H1 (cell line): ENCODE results near the gene PAXIP1. TPM values are rescaled to one million over a fixed set of nuclear protein-coding genes. Genes with fewer than 3 reads are reported as not detected.

ENCODE experiments used
- CTCF ChIA-PET: fragments of 300-600 bp; sonication (Branson Sonifier 250); formaldehyde crosslinking; loops from one replicate; lab custom pipeline; 2021; ENCODE audit not compliant: partially characterized antibody; lab: Charles Lee
- POLR2A ChIA-PET: fragments of 300-600 bp; sonication (Branson Sonifier 250); formaldehyde crosslinking; loops from one replicate; lab custom pipeline; 2021; ENCODE audit warnings: inconsistent platforms; ENCODE audit not compliant: partially characterized antibody; lab: Charles Lee
- DNase-seq, 2 experiments: peaks; one replicate each; pipeline versions ENCODE4 v3.0.0 to v3.0.0-alpha.2; 2010 to 2022; ENCODE audit warnings: low spot score in 2 of 2, low read depth in 1 of 2, mixed read lengths in 1 of 2
- FAIRE-seq: peaks from 2 replicates; lab custom pipeline; 2011; peaks lifted over from hg19 to GRCh38; lab: Jason Lieb, UNC
- H2AFZ ChIP-seq: 2 replicates; pipeline ENCODE4 v1.8.1; 2012; ENCODE audit warnings: low read length, inconsistent platforms
- H2AK5ac ChIP-seq: 2 replicates; pipeline ENCODE4 v1.6.1; 2013; ENCODE audit warnings: low read depth, low read length
- H2BK120ac ChIP-seq: replicated peaks from 2 replicates; pipeline ENCODE3; 2013; ENCODE audit warnings: low read depth, low read length, inconsistent platforms
- H2BK12ac ChIP-seq: 2 replicates; pipeline ENCODE4 v1.6.1; 2013; ENCODE audit warnings: low read depth, low read length
- H2BK15ac ChIP-seq: 2 replicates; pipeline ENCODE4 v1.6.1; 2013; ENCODE audit warnings: low read length
- H2BK20ac ChIP-seq: 2 replicates; pipeline ENCODE4 v1.6.1; 2013; ENCODE audit warnings: low read length
- H2BK5ac ChIP-seq: 2 replicates; pipeline ENCODE4 v1.6.1; 2013; ENCODE audit warnings: low read depth, low read length
- H3K14ac ChIP-seq: 2 replicates; pipeline ENCODE4 v1.6.1; 2013; ENCODE audit warnings: inconsistent platforms; ENCODE audit not compliant: insufficient read length
- H3K18ac ChIP-seq: 2 replicates; pipeline ENCODE4 v1.6.1; 2013; ENCODE audit warnings: low read length; ENCODE audit errors: extremely low read depth
- H3K23ac ChIP-seq: 2 replicates; pipeline ENCODE4 v1.6.1; 2013; ENCODE audit warnings: inconsistent platforms; ENCODE audit not compliant: insufficient read length
- H3K23me2 ChIP-seq: 2 replicates; pipeline ENCODE4 v1.6.1; 2013; ENCODE audit warnings: low read depth, low read length
- H3K27ac ChIP-seq: 2 replicates; pipeline ENCODE4 v1.6.1; 2011; ENCODE audit warnings: low read depth, low read length, inconsistent platforms
- H3K27me3 ChIP-seq, 4 experiments: replicated peaks in 1 of 4; 1 replicate in 1 of 4; 2 replicates in 3 of 4; pipeline versions ENCODE4 v1.6.1 to v1.8.1; 2011 to 2013; ENCODE audit warnings: low read length in 3 of 4, mild to moderate bottlenecking in 3 of 4, inconsistent platforms in 2 of 4, mixed read lengths in 2 of 4, moderate library complexity in 1 of 4; ENCODE audit not compliant: control insufficient read depth in 3 of 4, insufficient read depth in 3 of 4; ENCODE audit errors: extremely low read depth in 1 of 4
- H3K36me3 ChIP-seq, 4 experiments: 2 replicates each; pipeline versions ENCODE4 v1.6.1 to v1.8.1; 2011 to 2013; ENCODE audit warnings: mild to moderate bottlenecking in 4 of 4, low read length in 3 of 4, moderate library complexity in 2 of 4, control low read depth in 1 of 4, inconsistent platforms in 1 of 4; ENCODE audit not compliant: insufficient read depth in 4 of 4, control insufficient read depth in 2 of 4
- H3K4ac ChIP-seq: replicated peaks from 2 replicates; pipeline ENCODE3; 2013; ENCODE audit warnings: low read length, low read depth, mixed read lengths, inconsistent platforms; ENCODE audit not compliant: insufficient read length
- H3K4me1 ChIP-seq, 4 experiments: replicated peaks in 1 of 4; 1 replicate in 1 of 4; 2 replicates in 3 of 4; pipeline versions ENCODE4 v1.6.1 to v1.8.1; 2011 to 2013; ENCODE audit warnings: low read length in 3 of 4, inconsistent platforms in 2 of 4, mixed read lengths in 1 of 4; ENCODE audit not compliant: insufficient read depth in 4 of 4, control insufficient read depth in 3 of 4
- H3K4me2 ChIP-seq, 2 experiments: 2 replicates each; pipeline versions ENCODE4 v1.6.1 to v1.8.1; 2011 to 2013; ENCODE audit warnings: low read depth in 2 of 2, low read length in 2 of 2, control low read depth in 1 of 2, inconsistent platforms in 1 of 2, mild to moderate bottlenecking in 1 of 2; ENCODE audit not compliant: insufficient read depth in 1 of 2
- H3K4me3 ChIP-seq, 4 experiments: fragments of 200-600, 300-600 bp in 1 of 4; sonication (generic), shearing (Covaris generic), sonication (Bioruptor Twin) in 1 of 4; 2 replicates each; pipeline versions ENCODE4 v1.5.1 to v1.8.1; 2011 to 2016; ENCODE audit warnings: low read length in 4 of 4, low read depth in 3 of 4, control low read depth in 2 of 4, inconsistent platforms in 2 of 4, mild to moderate bottlenecking in 2 of 4, mixed read lengths in 1 of 4, moderate library complexity in 1 of 4; ENCODE audit not compliant: insufficient read depth in 2 of 4; ENCODE audit errors: extremely low read depth in 1 of 4
- H3K56ac ChIP-seq: replicated peaks from 2 replicates; pipeline ENCODE3; 2013; ENCODE audit warnings: low read depth, mild to moderate bottlenecking, mixed read lengths, low read length, inconsistent platforms; ENCODE audit not compliant: insufficient read length
- H3K79me1 ChIP-seq: 2 replicates; pipeline ENCODE4 v1.6.1; 2013; ENCODE audit warnings: low read depth, low read length, control low read depth
- H3K79me2 ChIP-seq, 2 experiments: 2 replicates each; pipeline versions ENCODE4 v1.6.1 to v1.8.1; 2012 to 2013; ENCODE audit warnings: low read length in 2 of 2, mild to moderate bottlenecking in 2 of 2, inconsistent platforms in 1 of 2; ENCODE audit not compliant: insufficient read depth in 2 of 2, control insufficient read depth in 1 of 2
- H3K9ac ChIP-seq, 4 experiments: replicated peaks in 1 of 4; 1 replicate in 1 of 4; 2 replicates in 3 of 4; pipeline versions ENCODE4 v1.6.1 to v1.8.1; 2011 to 2013; ENCODE audit warnings: low read depth in 3 of 4, low read length in 3 of 4, control low read depth in 2 of 4, mild to moderate bottlenecking in 2 of 4, moderate library complexity in 2 of 4, inconsistent platforms in 1 of 4; ENCODE audit errors: extremely low read depth in 1 of 4
- H3K9me3 ChIP-seq, 2 experiments: 2 replicates each; pipeline versions ENCODE4 v1.6.1 to v1.8.1; 2012 to 2013; ENCODE audit warnings: mild to moderate bottlenecking in 2 of 2, moderate library complexity in 2 of 2, control low read depth in 1 of 2, inconsistent platforms in 1 of 2, low read depth in 1 of 2, low read length in 1 of 2, mixed read lengths in 1 of 2; ENCODE audit not compliant: insufficient read depth in 2 of 2
- H4K20me1 ChIP-seq, 2 experiments: replicated peaks in 1 of 2; 2 replicates each; pipeline versions ENCODE3 to v1.8.1; 2011 to 2013; ENCODE audit warnings: inconsistent platforms in 2 of 2, low read length in 2 of 2, mild to moderate bottlenecking in 1 of 2; ENCODE audit not compliant: insufficient read depth in 2 of 2, control insufficient read depth in 1 of 2
- H4K5ac ChIP-seq: 2 replicates; pipeline ENCODE4 v1.6.1; 2013; ENCODE audit warnings: low read length, low read depth, mixed read lengths, inconsistent platforms; ENCODE audit not compliant: insufficient read length
- H4K8ac ChIP-seq: 2 replicates; pipeline ENCODE4 v1.8.0; 2013; ENCODE audit warnings: mild to moderate bottlenecking, moderate library complexity, low read length, inconsistent platforms; ENCODE audit not compliant: insufficient read depth; ENCODE audit errors: extremely low read depth
- H4K91ac ChIP-seq: replicated peaks from 2 replicates; pipeline ENCODE3; 2013; ENCODE audit warnings: low read length, mixed read lengths, inconsistent platforms; ENCODE audit not compliant: insufficient read length
- CBX8 ChIP-seq: fragments of 300-800, 300-1000 bp; sonication (generic); IDR thresholded peaks from 2 replicates; pipeline ENCODE4 v1.7.1; 2016; ENCODE audit warnings: low read depth, low read length, borderline replicate concordance
- EZH2 ChIP-seq: fragments of 200-600 bp; sonication (generic); IDR thresholded peaks from 2 replicates; pipeline ENCODE4 v1.7.1; 2012; ENCODE audit warnings: low read depth, mild to moderate bottlenecking, moderate library complexity, low read length, inconsistent platforms; ENCODE audit not compliant: severe bottlenecking
- KDM5A ChIP-seq: fragments of 200-600 bp; IDR thresholded peaks from 2 replicates; pipeline ENCODE4 v1.7.1; 2012; ENCODE audit warnings: mild to moderate bottlenecking, low read length, inconsistent platforms, mixed read lengths
- MAFK ChIP-seq: IDR thresholded peaks from 2 replicates; pipeline ENCODE4 v1.6.1; 2012; ENCODE audit warnings: low read depth, mild to moderate bottlenecking, improper control_type of control experiment, low read length
- POLR2AphosphoS5 ChIP-seq: IDR thresholded peaks from 2 replicates; pipeline ENCODE4 v1.6.1; 2011; ENCODE audit warnings: low read depth, low read length
- RXRA ChIP-seq: IDR thresholded peaks from 2 replicates; pipeline ENCODE4 v1.6.1; 2011; ENCODE audit warnings: low read depth, mild to moderate bottlenecking, low read length, moderate library complexity; ENCODE audit not compliant: insufficient read depth
- SP2 ChIP-seq: IDR thresholded peaks from 2 replicates; pipeline ENCODE4 v1.6.1; 2012; ENCODE audit warnings: mild to moderate bottlenecking, low read length, inconsistent platforms
- SP4 ChIP-seq: IDR thresholded peaks from 2 replicates; pipeline ENCODE4 v1.6.1; 2012; ENCODE audit warnings: low read length, inconsistent platforms
- TAF7 ChIP-seq: optimal IDR thresholded peaks from 2 replicates; pipeline ENCODE3; 2011; ENCODE audit warnings: low read depth, mild to moderate bottlenecking, inconsistent platforms, low read length, moderate library complexity, borderline replicate concordance
- WGBS, 2 experiments: shearing (Covaris generic) in 1 of 2; methylation state at CpG; one replicate each; pipeline versions ENCODE4 v1.1.6 to v1.1.7; 2013 to 2015; ENCODE audit warnings: low lambda C conversion rate in 2 of 2, mixed read lengths in 2 of 2, inconsistent platforms in 1 of 2, low coverage in 1 of 2, missing lambda C conversion rate in 1 of 2; ENCODE audit not compliant: insufficient replicate concordance in 2 of 2, insufficient coverage in 1 of 2, insufficient read length in 1 of 2; ENCODE audit errors: extremely low coverage in 1 of 2, missing lambda C conversion rate in 1 of 2; 5-methylcytosine and 5-hydroxymethylcytosine counted together
- polyA plus RNA-seq, 7 experiments: library from polyadenylated mRNA; depleted of rRNA in 3 of 7; stranded (reverse) in 5 of 7; unstranded in 2 of 7; fragments of >200 nt in 5 of 7; fragments of 200-250 nt in 2 of 7; gene quantifications; 1 replicate in 5 of 7; 2 replicates in 1 of 7; 4 replicates in 1 of 7; pipeline versions ENCODE4 v1.2.1 to v1.2.3, GENCODE V29; 2011 to 2013; ENCODE audit warnings: missing spikeins in 2 of 7, mixed read lengths in 2 of 7
- total RNA-seq: library from RNA; stranded (reverse); fragmentation: NEBNext Ultra II Directional; extraction: Animal tissue kit (Norgen Biotek cat#: 25700); gene quantifications from 2 replicates; pipeline ENCODE4 v1.2.1, GENCODE V29; 2021
- TF ChIP-seq, protein P1 (sequence below): IDR thresholded peaks from 2 replicates; pipeline ENCODE4 v1.6.1; 2012; ENCODE audit warnings: inconsistent platforms

Gene PAXIP1
- total and polyA plus RNA-seq, 2 of the 8 experiments (the other 6 are each of a cell fraction or from before 2014, with no cell fraction given), result 32.4 to 32.8 TPM

DNA sequence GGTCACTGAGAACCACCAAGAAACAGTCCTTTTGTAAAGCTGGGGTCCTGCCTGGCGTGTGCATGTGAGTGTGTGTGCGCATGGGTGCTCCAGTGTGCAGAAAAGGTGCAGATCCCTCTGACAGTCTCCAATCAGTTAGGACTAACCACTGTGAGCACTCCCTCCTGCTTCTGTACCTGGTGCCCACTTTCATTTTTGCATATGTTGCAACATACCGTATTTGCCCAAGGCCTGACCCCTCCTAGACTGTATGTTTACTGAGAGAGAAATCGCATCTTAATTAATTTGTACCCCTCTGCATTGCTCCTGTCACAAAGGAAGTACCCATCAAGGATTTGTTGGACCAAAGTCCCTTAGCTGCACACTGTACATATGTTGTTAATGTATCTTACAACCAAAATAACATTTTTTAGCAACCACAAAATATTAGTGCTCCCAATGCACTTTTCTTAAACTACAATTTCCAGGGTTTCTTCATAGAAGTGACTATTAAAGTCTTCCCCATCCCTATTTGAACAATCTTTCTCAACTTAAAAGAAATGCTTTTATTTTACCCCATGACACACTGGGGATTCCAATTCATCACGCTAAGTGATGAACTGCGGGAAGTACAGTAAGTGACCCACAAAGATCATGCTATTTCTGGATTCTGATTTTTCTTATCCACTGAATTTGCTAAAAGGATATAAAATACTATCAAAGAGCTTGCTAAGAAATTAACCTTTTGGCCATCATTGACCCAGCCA is 16.6 kb downstream of the PAXIP1 start:
- Histone ChIP-seq H3K9me3 (no peaks in the 10 kb centered on the region), H3K27me3 (no peaks in the 10 kb centered on the region), H3K18ac (no peak overlapping the region), H3K4ac (no peak overlapping the region), H2BK15ac (no peak overlapping the region), H3K4me1 (no peaks in the 10 kb centered on the region), H3K4me2 (no peak overlapping the region), H3K14ac (no peak overlapping the region), H4K5ac (no peak overlapping the region), H3K23ac (no peak overlapping the region), H4K8ac (no peak overlapping the region; the same call in 1 of the 2 replicates), H3K56ac (no peak overlapping the region), H2BK120ac (no peak overlapping the region), H2BK12ac (no peak overlapping the region), H2BK20ac (no peak overlapping the region), H3K23me2 (no peaks in the 10 kb centered on the region), H3K9ac (no peak overlapping the region; a peak in 1 of 7 replicates), H3K79me1 (peaks cover 2% of the 10 kb centered on the region; the same call in 1 of the 2 replicates), H3K27ac (no peak overlapping the region), H3K4me3 (no peak overlapping the region), H4K20me1 (peaks cover 7 to 11% of the 10 kb centered on the region in 2 experiments), H4K91ac (no peak overlapping the region), H3K79me2 (peaks cover 0 to 10% of the 10 kb centered on the region in 2 experiments; a peak in 1 of 4 replicates), H2AK5ac (no peak overlapping the region), H2AFZ (no peak overlapping the region), H3K36me3 (peaks cover 0 to 29% (median 8%) of the 10 kb centered on the region in 4 experiments; a peak in 4 of 8 replicates), H2BK5ac (no peak overlapping the region)
- ChIA-PET CTCF (interaction anchor here (1.0 to 1.4 kb wide), 4 partner anchors 10 to 34 kb away, joined by 3 to 6 read pairs (median 3); no protein-coding TSS in a partner anchor), POLR2A (interaction anchor here (0.6 to 2.1 kb wide), 3 partner anchors 9 to 310 kb away, joined by 3 to 7 read pairs (median 3); no protein-coding TSS in a partner anchor)
- WGBS, 2 experiments, result 91% methylated on average over 6 of the region's 6 CpGs; no CpG with 5 or more reads in 1 of the 2 experiments
- TF ChIP-seq CBX8 (no peak), EZH2 (no peak), MAFK (no peak), SP4 (no peak), POLR2AphosphoS5 (no peak), TAF7 (no peak), RXRA (no peak), KDM5A (no peak), SP2 (no peak)
- TF ChIP-seq, protein P1, sequence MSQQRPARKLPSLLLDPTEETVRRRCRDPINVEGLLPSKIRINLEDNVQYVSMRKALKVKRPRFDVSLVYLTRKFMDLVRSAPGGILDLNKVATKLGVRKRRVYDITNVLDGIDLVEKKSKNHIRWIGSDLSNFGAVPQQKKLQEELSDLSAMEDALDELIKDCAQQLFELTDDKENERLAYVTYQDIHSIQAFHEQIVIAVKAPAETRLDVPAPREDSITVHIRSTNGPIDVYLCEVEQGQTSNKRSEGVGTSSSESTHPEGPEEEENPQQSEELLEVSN, result no peak
- no peak for DNase-seq
- FAIRE-seq, result no peak
